H9 (cell line): Measurements from ENCODE around the gene USP43. TPM values are rescaled to one million over a fixed set of nuclear protein-coding genes. Genes with fewer than 3 reads are reported as not detected.

ENCODE experiments used
- DNase-seq: peaks from one replicate; pipeline ENCODE4 v3.0.0-alpha.2; 2017
- H2AFZ ChIP-seq: one replicate; pipeline ENCODE4 v1.6.1; 2013; ENCODE audit warnings: mild to moderate bottlenecking, low read length, control low read depth, moderate library complexity
- H2AK5ac ChIP-seq: 2 replicates; pipeline ENCODE4 v1.6.1; 2013; ENCODE audit warnings: low read length, control low read depth, mixed read lengths; ENCODE audit not compliant: insufficient read length
- H2BK120ac ChIP-seq: one replicate; pipeline ENCODE4 v1.6.1; 2013; ENCODE audit warnings: low read depth, mild to moderate bottlenecking, low read length, control low read depth, inconsistent platforms; ENCODE audit not compliant: poor library complexity, severe bottlenecking
- H2BK12ac ChIP-seq: 2 replicates; pipeline ENCODE4 v1.6.1; 2013; ENCODE audit warnings: low read length, control low read depth, mixed read lengths, low read depth; ENCODE audit not compliant: insufficient read length
- H2BK15ac ChIP-seq: 2 replicates; pipeline ENCODE4 v1.6.1; 2013; ENCODE audit warnings: low read depth, low read length, control low read depth
- H2BK20ac ChIP-seq: one replicate; pipeline ENCODE4 v1.6.1; 2013; ENCODE audit warnings: low read depth, mild to moderate bottlenecking, low read length, control low read depth, inconsistent platforms; ENCODE audit not compliant: poor library complexity, severe bottlenecking
- H2BK5ac ChIP-seq: 2 replicates; pipeline ENCODE4 v1.6.1; 2013; ENCODE audit warnings: low read length, control low read depth, mixed read lengths; ENCODE audit not compliant: insufficient read length
- H3K14ac ChIP-seq: 2 replicates; pipeline ENCODE4 v1.6.1; 2013; ENCODE audit warnings: low read length, control low read depth; ENCODE audit not compliant: insufficient read depth
- H3K18ac ChIP-seq: 2 replicates; pipeline ENCODE4 v1.6.1; 2013; ENCODE audit warnings: low read depth, mild to moderate bottlenecking, mixed read lengths, low read length, control low read depth; ENCODE audit not compliant: insufficient read length
- H3K23ac ChIP-seq: 2 replicates; pipeline ENCODE4 v1.6.1; 2013; ENCODE audit warnings: low read length, control low read depth, mixed read lengths, low read depth; ENCODE audit not compliant: insufficient read length
- H3K23me2 ChIP-seq: 2 replicates; pipeline ENCODE4 v1.6.1; 2013; ENCODE audit warnings: low read depth, mild to moderate bottlenecking, mixed read lengths, low read length, control low read depth; ENCODE audit not compliant: insufficient read length, poor library complexity, severe bottlenecking
- H3K27ac ChIP-seq: 2 replicates; pipeline ENCODE4 v1.5.1; 2013; ENCODE audit warnings: low read length, control low read depth, mixed read lengths, low read depth; ENCODE audit not compliant: insufficient read length
- H3K27me3 ChIP-seq: 2 replicates; pipeline ENCODE4 v1.6.1; 2013; ENCODE audit warnings: low read length, control low read depth, inconsistent platforms; ENCODE audit not compliant: insufficient read depth
- H3K4ac ChIP-seq: 2 replicates; pipeline ENCODE4 v1.6.1; 2013; ENCODE audit warnings: low read depth, mild to moderate bottlenecking, control low read depth, inconsistent platforms, low read length, moderate library complexity
- H3K4me1 ChIP-seq: 2 replicates; pipeline ENCODE4 v1.6.1; 2013; ENCODE audit warnings: low read length, control low read depth, inconsistent platforms; ENCODE audit not compliant: insufficient read depth
- H3K4me2 ChIP-seq: 2 replicates; pipeline ENCODE4 v1.6.1; 2013; ENCODE audit warnings: low read length, control low read depth, mixed read lengths; ENCODE audit not compliant: insufficient read length, insufficient read depth
- H3K56ac ChIP-seq: 2 replicates; pipeline ENCODE4 v1.6.1; 2013; ENCODE audit warnings: low read depth, mild to moderate bottlenecking, mixed read lengths, low read length, control low read depth; ENCODE audit not compliant: insufficient read length
- H3K79me1 ChIP-seq: 2 replicates; pipeline ENCODE4 v1.6.1; 2013; ENCODE audit warnings: low read depth, mild to moderate bottlenecking, moderate library complexity, low read length, control low read depth, inconsistent platforms; ENCODE audit not compliant: insufficient read depth, poor library complexity, severe bottlenecking
- H3K79me2 ChIP-seq: 2 replicates; pipeline ENCODE4 v1.6.1; 2013; ENCODE audit warnings: low read length, control low read depth, inconsistent platforms; ENCODE audit not compliant: insufficient read depth
- H3K9ac ChIP-seq: 2 replicates; pipeline ENCODE4 v1.6.1; 2013; ENCODE audit warnings: low read length, control low read depth, mixed read lengths; ENCODE audit not compliant: insufficient read length; ENCODE audit errors: extremely low read depth
- H3K9me3 ChIP-seq: one replicate; pipeline ENCODE4 v1.6.1; 2013; ENCODE audit warnings: low read depth, low read length, inconsistent platforms; ENCODE audit not compliant: control insufficient read depth
- H3T11ph ChIP-seq: one replicate; pipeline ENCODE4 v1.6.1; 2013; ENCODE audit warnings: mild to moderate bottlenecking, low read length, control low read depth, inconsistent platforms
- H4K20me1 ChIP-seq: one replicate; pipeline ENCODE4 v1.6.1; 2013; ENCODE audit not compliant: control insufficient read depth, insufficient read length, insufficient read depth
- H4K5ac ChIP-seq: 2 replicates; pipeline ENCODE4 v1.6.1; 2013; ENCODE audit warnings: low read depth, mild to moderate bottlenecking, mixed read lengths, low read length, control low read depth; ENCODE audit not compliant: insufficient read length
- H4K8ac ChIP-seq: replicated peaks from 2 replicates; pipeline ENCODE4 v1.6.1; 2013; ENCODE audit warnings: low read length, control low read depth, mixed read lengths, low read depth; ENCODE audit not compliant: insufficient read length
- H4K91ac ChIP-seq: 2 replicates; pipeline ENCODE4 v1.6.1; 2013; ENCODE audit warnings: low read depth, mild to moderate bottlenecking, moderate library complexity, mixed read lengths, low read length, control low read depth; ENCODE audit not compliant: insufficient read length
- H3K27ac Mint-ChIP-seq, 3 experiments: 2 replicates in 2 of 3; 3 replicates in 1 of 3; pipeline ENCODE4 v1.8.0; 2020 to 2021; ENCODE audit warnings: mixed read lengths in 3 of 3, mild to moderate bottlenecking in 1 of 3, moderate library complexity in 1 of 3
- H3K27me3 Mint-ChIP-seq: 2 replicates; pipeline ENCODE4 v1.8.0; 2021; ENCODE audit warnings: low read depth, mild to moderate bottlenecking, moderate library complexity, mixed read lengths
- H3K36me3 Mint-ChIP-seq, 3 experiments: 2 replicates in 2 of 3; 3 replicates in 1 of 3; pipeline ENCODE4 v1.8.0; 2020 to 2021; ENCODE audit warnings: low read depth in 3 of 3, mixed read lengths in 3 of 3; ENCODE audit not compliant: insufficient read depth in 1 of 3
- H3K4me1 Mint-ChIP-seq, 2 experiments: 2 replicates each; pipeline ENCODE4 v1.8.0; 2020; ENCODE audit warnings: mixed read lengths in 2 of 2
- H3K4me3 Mint-ChIP-seq, 2 experiments: 2 replicates in 1 of 2; 3 replicates in 1 of 2; pipeline ENCODE4 v1.8.0; 2020 to 2021; ENCODE audit warnings: mild to moderate bottlenecking in 2 of 2, mixed read lengths in 2 of 2, moderate library complexity in 1 of 2
- H3K9me3 Mint-ChIP-seq, 2 experiments: 2 replicates in 1 of 2; 3 replicates in 1 of 2; pipeline ENCODE4 v1.8.0; 2020; ENCODE audit warnings: mild to moderate bottlenecking in 2 of 2, mixed read lengths in 2 of 2, moderate library complexity in 1 of 2
- WGBS: extraction: QIAGEN DNeasy Blood & Tissue Kit; methylation state at CpG from one replicate; pipeline ENCODE4 v1.1.7; 2013; ENCODE audit warnings: missing lambda C conversion rate, low lambda C conversion rate, mixed read lengths; ENCODE audit not compliant: insufficient read length; ENCODE audit errors: extremely low coverage; 5-methylcytosine and 5-hydroxymethylcytosine counted together
- total RNA-seq: library from RNA; stranded (reverse); gene quantifications from 2 replicates; pipeline ENCODE4 v1.2.1, GENCODE V29; 2021
- TF ChIP-seq, protein P1 (sequence below): fragments of 200-600 bp; sonication (generic); conservative IDR thresholded peaks from 3 replicates; pipeline ENCODE4 v1.8.0; 2021; ENCODE audit warnings: antibody characterized with exemption, mild to moderate bottlenecking

USP43 gene
- total RNA-seq, 1 experiment from 2014 or later: 5.2 TPM

DNA sequence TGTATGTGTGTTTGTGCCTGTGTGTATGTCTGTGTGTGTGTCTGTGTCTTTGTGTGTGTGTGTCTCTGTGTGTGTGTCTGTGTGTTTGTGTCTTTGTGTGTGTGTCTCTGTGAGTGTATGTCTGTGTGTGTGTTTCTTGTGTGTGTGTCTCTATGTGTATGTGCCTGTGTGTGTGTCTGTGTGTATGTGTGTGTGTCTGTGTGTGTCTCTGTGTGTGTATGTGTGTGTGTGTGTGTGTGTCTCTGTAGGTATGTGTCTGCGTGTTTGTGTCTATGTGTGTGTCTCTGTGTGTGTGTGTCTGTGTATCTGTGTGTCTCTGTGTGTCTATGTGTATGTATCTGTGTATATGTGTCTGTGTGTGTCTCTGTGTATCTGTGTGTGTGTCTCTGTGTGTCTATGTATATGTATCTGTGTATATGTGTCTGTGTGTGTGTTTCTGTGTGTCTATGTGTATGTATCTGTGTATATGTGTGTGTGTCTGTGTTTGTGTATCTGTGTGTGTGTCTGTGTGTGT, 70.2 kb downstream of the USP43 start:
- Histone ChIP-seq H3K14ac (no peak overlapping the region), H2BK20ac (no peak overlapping the region), H3K4me1 (no peaks in the 10 kb centered on the region), H3K23ac (no peak overlapping the region), H3K9ac (no peak overlapping the region), H3K27ac (no peak overlapping the region), H2BK12ac (no peak overlapping the region), H3K56ac (no peak overlapping the region), H2BK120ac (no peak overlapping the region), H3T11ph (no peak overlapping the region), H2AK5ac (no peak overlapping the region), H4K20me1 (no peaks in the 10 kb centered on the region), H4K91ac (no peak overlapping the region), H2BK15ac (no peak overlapping the region), H2AFZ (no peak overlapping the region), H4K8ac (no peak overlapping the region), H3K4ac (no peak overlapping the region), H4K5ac (no peak overlapping the region), H3K79me2 (no peaks in the 10 kb centered on the region), H3K4me2 (no peak overlapping the region), H3K27me3 (no peaks in the 10 kb centered on the region), H3K18ac (no peak overlapping the region), H3K79me1 (no peaks in the 10 kb centered on the region), H3K23me2 (no peaks in the 10 kb centered on the region), H2BK5ac (no peak overlapping the region), H3K9me3 (no peaks in the 10 kb centered on the region)
- Mint-ChIP-seq H3K9me3 (no peaks in the 10 kb centered on the region; a peak in 1 of 5 replicates), H3K36me3 (peaks cover 12 to 26% (median 17%) of the 10 kb centered on the region in 3 experiments; a peak in 6 of 7 replicates), H3K27me3 (no peaks in the 10 kb centered on the region), H3K4me1 (no peaks in the 10 kb centered on the region), H3K4me3 (no peak overlapping the region), H3K27ac (no peak overlapping the region)
- WGBS: no CpG with 5 or more reads among the region's 1 CpG
- TF ChIP-seq, protein P1, sequence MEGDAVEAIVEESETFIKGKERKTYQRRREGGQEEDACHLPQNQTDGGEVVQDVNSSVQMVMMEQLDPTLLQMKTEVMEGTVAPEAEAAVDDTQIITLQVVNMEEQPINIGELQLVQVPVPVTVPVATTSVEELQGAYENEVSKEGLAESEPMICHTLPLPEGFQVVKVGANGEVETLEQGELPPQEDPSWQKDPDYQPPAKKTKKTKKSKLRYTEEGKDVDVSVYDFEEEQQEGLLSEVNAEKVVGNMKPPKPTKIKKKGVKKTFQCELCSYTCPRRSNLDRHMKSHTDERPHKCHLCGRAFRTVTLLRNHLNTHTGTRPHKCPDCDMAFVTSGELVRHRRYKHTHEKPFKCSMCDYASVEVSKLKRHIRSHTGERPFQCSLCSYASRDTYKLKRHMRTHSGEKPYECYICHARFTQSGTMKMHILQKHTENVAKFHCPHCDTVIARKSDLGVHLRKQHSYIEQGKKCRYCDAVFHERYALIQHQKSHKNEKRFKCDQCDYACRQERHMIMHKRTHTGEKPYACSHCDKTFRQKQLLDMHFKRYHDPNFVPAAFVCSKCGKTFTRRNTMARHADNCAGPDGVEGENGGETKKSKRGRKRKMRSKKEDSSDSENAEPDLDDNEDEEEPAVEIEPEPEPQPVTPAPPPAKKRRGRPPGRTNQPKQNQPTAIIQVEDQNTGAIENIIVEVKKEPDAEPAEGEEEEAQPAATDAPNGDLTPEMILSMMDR: no peak
- no peak for DNase-seq
